COLO829 (cell line): Measurements from ENCODE around the gene NPY1R.

Experiments used
- DNase-seq: peaks from one replicate; pipeline ENCODE4 v3.0.0; 2012; ENCODE audit warnings: low spot score

NPY1R gene

DNA sequence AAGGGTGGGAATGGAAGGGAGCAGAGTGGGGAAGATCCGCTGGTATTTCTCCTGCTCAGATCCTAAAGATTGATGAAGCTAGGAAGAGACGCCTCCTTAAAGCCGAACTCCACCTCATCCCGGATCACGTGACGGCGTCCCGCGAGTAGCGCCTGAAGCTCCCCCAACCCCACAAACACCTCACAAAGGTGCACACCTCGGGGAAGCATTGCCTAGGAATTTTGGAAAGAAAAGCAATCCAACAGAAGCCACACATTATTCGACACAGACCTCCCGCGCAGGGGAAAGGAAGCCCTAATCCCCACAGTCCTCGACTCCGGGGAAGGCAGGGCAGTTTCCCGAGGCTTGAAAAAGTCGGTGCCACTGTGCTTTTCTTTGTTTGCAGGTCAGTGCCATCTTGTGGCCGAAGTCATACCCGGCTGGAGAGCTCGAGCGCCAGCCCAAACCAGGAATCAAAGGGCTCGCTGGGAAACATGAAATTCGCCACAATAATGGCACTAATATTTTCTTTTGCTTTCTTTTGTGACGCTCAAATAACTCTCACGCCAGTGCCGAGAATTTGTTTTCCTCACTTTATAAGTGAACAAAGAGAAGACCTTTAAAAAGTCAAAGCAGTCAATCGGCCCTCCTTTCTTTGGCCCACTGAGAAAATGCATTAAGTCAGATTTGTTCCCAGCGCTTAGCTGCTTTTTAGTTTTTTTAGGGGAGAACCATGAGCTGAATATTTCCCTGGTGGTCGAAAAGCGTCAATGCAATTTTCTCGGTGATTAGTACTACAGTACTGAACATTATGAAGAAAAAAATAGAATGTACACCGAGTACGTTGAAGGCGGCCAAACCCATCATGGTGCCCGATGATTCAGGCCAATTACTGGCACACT is at the start of gene NPY1R:
NPY1R (minus strand) TSS at position 71 of the 881 bp plus-strand sequence. CDS start 6,042 bp downstream, outside the sequence.
- DNase-seq = peak; percentile 72

DNA sequence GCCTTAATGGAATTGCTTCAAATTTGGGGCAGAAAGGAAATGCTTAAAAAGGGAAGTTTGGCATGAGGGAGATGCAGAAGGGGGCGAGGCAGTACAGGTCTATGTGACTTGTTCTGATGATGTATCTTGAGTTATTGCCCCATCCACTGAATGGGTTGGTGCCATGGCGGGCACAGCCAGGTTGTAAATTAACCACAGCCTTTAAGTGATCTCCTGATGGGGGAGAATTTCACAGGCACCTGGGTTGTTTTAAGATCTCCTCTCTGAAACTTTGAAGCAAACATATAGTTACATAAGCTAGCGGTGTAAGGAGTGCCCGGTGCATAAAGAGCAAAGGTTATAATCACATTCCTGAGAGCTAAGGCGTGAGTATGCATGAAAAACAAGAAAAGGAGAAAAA is 48.3 kb upstream of the NPY1R start:
- DNase-seq = no peak

GRCh38 chr4:163378661-163379060 is 46.3 kb upstream of the NPY1R start:
- DNase-seq = no peak

DNA sequence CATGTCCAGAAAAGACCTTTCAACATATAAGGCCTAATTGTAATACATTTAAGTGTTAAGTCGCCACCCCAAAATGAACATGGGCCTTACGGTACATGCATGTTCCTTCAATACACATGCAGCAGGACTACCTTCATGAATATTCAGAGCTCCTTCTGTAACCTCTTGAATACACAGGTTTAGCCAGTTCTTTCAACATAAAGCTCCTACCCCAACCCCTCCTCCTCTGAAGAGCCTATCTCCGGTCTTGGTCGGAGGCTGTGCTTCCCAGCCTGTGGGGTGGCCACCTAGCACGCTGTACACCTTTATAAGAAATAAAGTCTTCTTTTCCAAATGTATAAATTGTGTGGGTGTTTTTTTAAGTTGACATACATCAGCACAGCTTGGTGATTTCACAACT is 39.6 kb upstream of the NPY1R start:
- DNase-seq = no peak

- peak; percentile 95 for DNase-seq
Measured at GRCh38 chr4:163367651-163368050, 35.3 kb upstream of the NPY1R start.

GRCh38 chr4:163356104-163356503 is 23.7 kb upstream of the NPY1R start:
- DNase-seq = no peak

GRCh38 chr4:163353054-163353453 is 20.7 kb upstream of the NPY1R start:
- no peak for DNase-seq

DNA sequence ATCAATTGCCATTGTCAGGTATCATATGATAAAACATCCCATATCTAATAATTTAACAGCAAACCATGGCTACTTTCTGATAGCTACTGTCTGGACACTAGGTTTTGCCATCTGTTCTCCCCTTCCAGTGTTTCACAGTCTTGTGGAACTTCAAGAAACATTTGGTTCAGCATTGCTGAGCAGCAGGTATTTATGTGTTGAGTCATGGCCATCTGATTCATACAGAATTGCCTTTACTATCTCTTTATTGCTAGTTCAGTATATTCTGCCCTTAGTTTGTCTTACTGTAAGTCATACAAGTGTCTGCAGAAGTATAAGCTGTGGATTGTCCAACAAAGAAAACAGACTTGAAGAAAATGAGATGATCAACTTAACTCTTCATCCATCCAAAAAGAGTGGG is 18.3 kb upstream of the NPY1R start:
- DNase-seq = no peak

DNA sequence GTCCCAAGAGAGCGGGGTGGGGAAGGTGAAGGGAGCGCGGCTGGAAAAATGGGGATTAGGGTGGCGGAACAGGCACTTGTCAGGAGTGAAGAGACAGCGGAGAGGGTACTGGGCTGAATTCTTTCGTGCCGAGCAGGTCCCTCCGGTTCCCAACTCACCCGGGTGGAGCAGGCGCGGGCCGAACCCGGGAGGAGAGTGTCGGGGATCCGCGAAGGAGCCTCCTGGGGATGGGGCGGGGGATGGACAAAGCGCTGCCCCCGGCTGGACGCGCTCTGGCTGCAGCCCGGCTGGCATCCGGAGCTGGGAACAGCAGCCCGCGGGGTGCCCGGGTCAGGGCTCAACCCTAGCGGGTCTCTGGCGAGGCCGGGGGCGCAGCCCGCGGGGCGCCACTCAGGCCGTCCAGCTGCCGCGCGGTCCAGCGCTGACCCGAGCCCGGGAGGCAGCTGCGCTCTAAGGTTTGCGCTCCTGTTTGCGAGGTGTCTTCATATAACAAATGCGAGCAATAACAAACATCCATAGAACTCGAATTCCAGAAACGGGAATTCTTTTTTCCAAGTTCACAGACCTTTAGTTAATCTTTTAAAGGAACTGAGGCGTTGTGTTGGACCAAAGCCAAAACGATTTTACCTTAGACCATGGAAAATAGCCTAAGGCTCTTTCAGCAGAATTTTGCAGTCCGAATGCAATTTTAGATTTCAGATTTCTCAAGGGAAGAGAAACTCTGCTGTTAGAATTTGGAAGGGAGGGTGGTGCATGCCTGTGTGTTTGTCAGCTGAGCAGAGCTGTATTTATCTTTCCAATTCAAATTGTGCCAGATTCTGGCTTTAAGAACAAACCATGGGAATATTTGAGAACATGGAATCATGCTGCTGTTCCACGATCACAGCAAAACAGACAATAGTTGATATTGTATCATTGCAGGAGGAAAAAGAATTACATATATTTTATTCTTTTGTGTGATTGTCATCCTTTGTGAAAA is 12.0 kb upstream of the NPY1R start:
- no peak for DNase-seq

DNA sequence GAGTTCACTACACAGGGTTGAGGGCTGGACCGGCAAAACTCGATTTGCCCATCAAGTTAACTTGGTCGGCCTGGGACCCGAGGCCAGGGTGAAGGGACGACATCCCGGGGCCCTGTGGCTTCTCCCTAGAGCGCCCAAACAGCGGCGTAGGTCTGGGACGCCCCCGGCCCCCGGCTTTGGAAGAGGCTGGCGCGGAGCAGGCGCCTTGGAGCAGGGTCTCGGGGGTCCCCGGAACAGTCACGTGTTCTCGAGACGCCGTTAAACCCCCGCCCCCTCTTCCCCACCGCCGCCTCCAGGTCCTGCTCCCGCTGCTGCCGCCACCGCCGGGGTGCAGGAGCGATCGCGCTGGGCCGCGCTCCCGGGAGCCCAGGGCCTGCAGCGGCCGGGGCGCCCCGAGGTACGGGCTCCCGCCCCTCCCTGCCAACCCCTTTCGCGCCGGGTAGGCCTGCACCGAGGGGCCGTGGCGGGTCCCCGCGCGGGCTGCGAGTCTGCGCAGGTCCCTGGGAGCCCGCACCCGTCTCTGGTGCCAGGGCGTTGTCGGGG is 11.3 kb upstream of the NPY1R start, which contains the start of gene NPY5R:
NPY5R (plus strand) TSS at position 289 of the 543 bp plus-strand sequence. CDS start 6,382 bp downstream, outside the sequence.
- no peak for DNase-seq

GRCh38 chr4:163335384-163335783 is 3.0 kb upstream of the NPY1R start:
- DNase-seq = no peak

- DNase-seq = peak; percentile 18
Measured at GRCh38 chr4:163331629-163332376, 593 bp downstream of the NPY1R start.

DNA sequence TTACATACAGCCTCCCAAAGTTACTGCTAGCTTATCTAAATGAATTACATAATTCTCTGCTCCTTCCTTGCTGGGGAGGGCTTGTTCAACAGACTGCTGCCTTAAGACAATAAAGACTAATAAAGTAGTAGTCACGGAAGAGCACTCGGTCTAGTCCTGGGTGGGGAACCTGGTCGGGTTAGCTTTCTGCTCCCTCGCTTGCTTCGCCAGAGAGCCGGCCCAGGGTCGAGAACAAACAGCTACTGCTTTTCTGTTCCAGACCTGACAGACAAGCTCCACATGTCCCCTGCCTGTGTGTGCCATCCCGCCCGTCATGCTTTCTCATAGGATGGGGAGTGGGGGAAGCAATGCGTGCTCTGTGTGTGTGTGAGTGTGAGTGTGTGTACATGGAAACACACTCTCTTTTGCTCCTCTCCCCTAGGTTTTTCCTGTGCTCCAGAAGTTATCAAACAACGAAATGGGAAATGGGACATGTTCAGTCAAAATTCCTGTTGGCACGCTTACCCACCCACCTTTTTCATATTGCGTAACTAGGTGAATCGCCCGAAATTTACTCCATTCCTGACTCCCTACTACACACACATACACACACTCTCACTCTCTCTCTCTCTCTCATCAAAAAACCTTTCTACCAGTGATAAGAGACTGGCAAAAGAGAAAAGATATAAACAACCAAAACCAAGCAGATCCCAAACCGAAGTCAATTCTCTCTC is 1.3 kb downstream of the NPY1R start:
- DNase-seq = no peak

DNA sequence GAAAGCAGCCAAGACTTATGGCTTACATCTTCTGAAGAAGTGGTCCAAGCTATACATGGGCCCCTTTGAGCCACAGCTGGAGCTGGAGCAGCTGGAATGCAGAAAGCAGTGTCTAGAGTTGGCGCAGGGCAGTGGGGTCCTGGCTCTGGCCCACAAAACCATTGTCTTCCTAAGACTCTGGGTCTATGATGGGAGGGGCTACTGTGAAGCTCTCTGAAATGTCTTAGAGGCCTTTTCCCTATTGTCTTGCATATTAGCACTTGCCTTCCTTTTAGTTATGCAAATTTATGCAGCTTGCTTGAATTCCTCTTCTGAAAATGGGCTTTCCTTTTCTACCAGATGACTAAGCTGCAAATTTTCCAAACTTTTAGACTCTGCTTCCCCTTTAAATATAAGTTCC is 15.3 kb downstream of the NPY1R start:
- DNase-seq = no peak

- no peak for DNase-seq
Measured at GRCh38 chr4:163309466-163309865, 22.9 kb downstream of the NPY1R start.

GRCh38 chr4:163303069-163303468 is 29.3 kb downstream of the NPY1R start:
- no peak for DNase-seq

- no peak for DNase-seq
Measured at GRCh38 chr4:163300445-163300844, 32.0 kb downstream of the NPY1R start.

- no peak for DNase-seq
Measured at GRCh38 chr4:163295138-163295537, 37.3 kb downstream of the NPY1R start.

DNA sequence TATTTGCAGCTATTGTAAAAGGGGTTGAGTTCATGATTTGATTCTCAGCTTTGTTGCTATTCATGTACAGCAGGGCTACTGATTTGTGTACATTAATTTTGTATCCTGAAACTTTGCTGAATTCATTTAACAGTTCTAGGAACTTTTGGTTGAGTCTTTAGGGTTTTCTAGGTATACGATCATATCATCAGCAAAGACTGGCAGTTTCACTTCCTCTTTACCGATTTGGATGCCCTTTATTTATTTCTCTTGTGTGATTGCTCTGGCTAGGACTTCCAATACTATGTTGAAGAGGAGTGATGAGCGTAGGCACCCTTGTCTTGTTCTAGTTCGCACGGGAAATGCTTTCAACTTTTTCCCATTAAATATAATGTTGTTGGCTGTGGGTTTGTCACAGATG is 48.1 kb downstream of the NPY1R start:
- no peak for DNase-seq

DNA sequence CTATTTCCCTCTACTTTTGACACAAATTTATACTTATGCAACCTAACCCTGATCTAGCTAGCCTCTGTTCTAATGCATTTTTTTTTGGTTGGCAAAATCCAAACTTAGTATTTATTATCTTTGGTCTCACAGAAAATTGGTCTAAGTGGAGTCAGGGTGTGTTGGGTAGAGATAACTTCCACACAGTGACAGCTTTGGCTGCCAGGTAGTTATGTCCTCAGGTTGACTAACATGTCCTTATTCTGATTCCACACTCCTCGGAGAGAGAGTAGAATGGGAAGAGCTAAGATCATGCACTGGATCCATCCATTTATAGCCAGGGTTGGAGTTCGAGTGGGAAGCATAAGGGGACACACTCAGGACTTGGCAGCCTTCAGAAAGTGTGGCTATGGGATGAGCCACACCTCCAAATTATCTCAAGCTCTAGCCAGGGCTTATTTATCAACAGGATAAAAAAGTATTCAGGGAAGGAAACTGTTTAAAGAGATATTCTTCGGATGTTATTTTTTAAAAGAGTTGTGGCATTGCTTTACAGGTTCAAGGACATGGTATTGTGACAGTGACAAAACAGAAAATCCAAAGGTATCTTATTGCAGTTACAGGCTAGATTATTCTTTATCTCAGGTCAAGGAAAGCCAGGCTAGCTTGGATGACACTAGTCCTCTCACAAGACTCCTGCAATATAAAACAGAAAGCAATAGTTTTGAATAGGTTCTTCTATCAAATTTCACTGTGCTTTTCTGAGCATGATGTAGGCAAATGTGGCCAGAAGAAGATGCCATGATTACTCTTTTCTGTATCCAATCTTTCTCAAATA is 51.5 kb downstream of the NPY1R start:
- no peak for DNase-seq
